Measurements from ENCODE around the gene MAGEA3. TPM values are rescaled to one million over a fixed set of nuclear protein-coding genes. Genes with fewer than 3 reads are reported as not detected.
A peak's percentile ranks its signal among the peaks of the same experiment; 100 is the strongest.
"Not testable (repeated sequence)": the region's sequence is repeated elsewhere in the genome, so short reads cannot be mapped to it uniquely, and the experiment has no call there.

MAGEA3 gene
- total and polyA plus RNA-seq, 9 of the 15 experiments (the other 6 are each of a cell fraction or from before 2014, with no cell fraction given), result 8.1 to 197 (median 144) TPM

DNA sequence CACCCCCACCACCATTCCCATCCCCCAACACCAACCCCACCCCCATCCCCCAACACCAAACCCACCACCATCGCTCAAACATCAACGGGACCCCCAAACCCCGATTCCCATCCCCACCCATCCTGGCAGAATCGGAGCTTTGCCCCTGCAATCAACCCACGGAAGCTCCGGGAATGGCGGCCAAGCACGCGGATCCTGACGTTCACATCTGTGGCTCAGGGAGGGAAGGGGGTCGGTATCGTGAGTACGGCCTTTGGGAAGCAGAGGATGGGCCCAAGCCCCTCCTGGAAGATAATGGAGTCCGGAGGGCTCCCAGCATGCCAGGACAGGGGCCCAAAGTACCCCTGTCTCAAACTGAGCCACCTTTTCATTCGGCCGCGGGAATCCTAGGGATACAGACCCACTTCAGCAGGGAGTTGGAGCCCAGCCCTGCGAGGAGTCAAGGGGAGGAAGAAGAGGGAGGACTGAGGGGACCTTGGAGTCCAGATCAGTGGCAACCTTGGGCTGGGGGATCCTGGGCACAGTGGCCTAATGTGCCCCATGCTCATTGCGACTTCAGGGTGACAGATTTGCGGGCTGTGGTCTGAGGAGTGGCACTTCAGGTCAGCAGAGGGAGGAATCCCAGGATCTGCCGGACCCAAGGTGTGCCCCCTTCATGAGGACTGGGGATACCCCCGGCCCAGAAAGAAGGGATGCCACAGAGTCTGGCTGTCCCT lies 35.7 kb downstream of the MAGEA3 start:
- H3K9me1 ChIP-seq (ENCODE audit: control insufficient read depth, insufficient read depth, low read length); H3K9me3 ChIP-seq (replicated peaks; ENCODE audit: control insufficient read depth, insufficient read depth, low read depth, low read length); ATAC-seq; FAIRE-seq; in situ Hi-C loops (cut with MboI); H3K4me1 ChIP-seq (replicated peaks in 1 of 2; ENCODE audit: control insufficient read depth in 2 of 2, insufficient read depth in 2 of 2, low read length in 2 of 2); H2AFZ ChIP-seq (ENCODE audit: low read depth, low read length); H3K27me3 ChIP-seq (ENCODE audit: control insufficient read depth in 2 of 2, insufficient read depth in 2 of 2, low read length in 2 of 2); CTCF ChIA-PET (ENCODE audit: low intra/inter-chr PET ratio); intact Hi-C loops (cut with micrococcal nuclease); POLR2A ChIA-PET; H4K20me1 ChIP-seq (replicated peaks; ENCODE audit: control insufficient read depth, insufficient read depth, low read length): not testable (repeated sequence)
- Histone ChIP-seq H3K79me2 (ENCODE audit: control insufficient read depth, insufficient read depth, low read length) (peaks cover 48% of the 10 kb centered on the region), H3K4me2 (ENCODE audit: insufficient read depth, low read length) (peak overlapping the region; percentile 80), H3K27ac (ENCODE audit: extremely low read depth, low read depth, low read length) (peak overlapping the region; percentile 79), H3K4me3 (peak overlapping the region; percentile 77), H3K9ac (ENCODE audit: insufficient read depth in 1 of 2, low read depth in 2 of 2, low read length in 2 of 2) (peak overlapping the region; percentile 89 to 95), H3K36me3 (ENCODE audit: control insufficient read depth, insufficient read depth, low read length) (peaks cover 30% of the 10 kb centered on the region)
- WGBS (ENCODE audit: insufficient coverage, low coverage, missing lambda C conversion rate), result 0% methylated on average over 8 of the region's 22 CpGs
- peak in 2 of 4 experiments; percentile 16 to 28 for DNase-seq (ENCODE audit: extremely low read depth in 1 of 4, low spot score in 3 of 4)
- TSS peak; percentile 61 for BruUV-seq (replicated peaks)
- TF ChIP-seq YY1 (IDR thresholded peaks at IDR 0.05; ENCODE audit: borderline replicate concordance in 1 of 3, control insufficient read depth in 1 of 3, extremely low read depth in 1 of 3, insufficient read depth in 3 of 3, insufficient read length in 1 of 3, insufficient replicate concordance in 2 of 3, low read depth in 1 of 3, low read length in 2 of 3), result peak in 1 of 3 experiments; percentile 21
- TF ChIP-seq POLR2G (IDR thresholded peaks at IDR 0.05; ENCODE audit: low read depth, low read length), result peak; percentile 50; the same call in 1 of the 2 replicates
- peak; percentile 67 for TF ChIP-seq RBFOX2 (IDR thresholded peaks at IDR 0.05; ENCODE audit: low read depth, low read length)
- TF ChIP-seq ZFX (CRISPR knock-in tag; IDR thresholded peaks at IDR 0.05), result peak; percentile 17; the same call in 1 of the 2 replicates

All from K562 (cell line).